ENCODE results near the gene UNK.
"Not testable (repeated sequence)": the region's sequence is repeated elsewhere in the genome, so short reads cannot be mapped to it uniquely, and the experiment has no call there.

- TF ChIP-seq CTCF (IDR thresholded peaks at IDR 0.05); EZH2 (IDR thresholded peaks at IDR 0.05; ENCODE audit: borderline replicate concordance, insufficient read depth, low read depth, low read length, poor library complexity, severe bottlenecking): not testable (repeated sequence)
Measured at GRCh38 chr17:75868730-75869281, 84.2 kb downstream of the UNK start.

Data from B cell (primary cell).